Omental fat pad (tissue), 4 donors: Measurements from ENCODE around the gene ASIC4. TPM values are rescaled to one million over a fixed set of nuclear protein-coding genes. Genes with fewer than 3 reads are reported as not detected.

ENCODE experiments used
- ATAC-seq: fragments of 150-250 bp; one replicate; pipeline ENCODE4 v1.9.1; 2016; ENCODE audit warnings: mild to moderate bottlenecking, moderate library complexity; ENCODE audit not compliant: low FRiP score
- DNase-seq: peaks from one replicate; pipeline ENCODE4 v3.0.0-alpha.2; 2019; ENCODE audit warnings: low spot score
- total RNA-seq, 4 donors: library from RNA; depleted of rRNA; stranded (reverse); fragments of >200 nt; gene quantifications; one replicate each; pipeline ENCODE4 v1.1.0, GENCODE V29; 2016
- TF ChIP-seq, protein P1 (sequence below), 3 donors: fragments of 450-650 bp; IDR thresholded peaks; one replicate each; pipeline ENCODE4 v1.5.1; 2016 to 2017; ENCODE audit warnings: antibody characterized with exemption in 3 of 3, mild to moderate bottlenecking in 3 of 3, moderate library complexity in 2 of 3

ASIC4 gene
- total RNA-seq, 4 donors from 2014 or later, result 0.12 to 0.19 TPM; not detected in 2

- no peak for ATAC-seq
These were observed 10.5 kb downstream of the ASIC4 start for GRCh38 chr2:219524817-219525216.

DNA sequence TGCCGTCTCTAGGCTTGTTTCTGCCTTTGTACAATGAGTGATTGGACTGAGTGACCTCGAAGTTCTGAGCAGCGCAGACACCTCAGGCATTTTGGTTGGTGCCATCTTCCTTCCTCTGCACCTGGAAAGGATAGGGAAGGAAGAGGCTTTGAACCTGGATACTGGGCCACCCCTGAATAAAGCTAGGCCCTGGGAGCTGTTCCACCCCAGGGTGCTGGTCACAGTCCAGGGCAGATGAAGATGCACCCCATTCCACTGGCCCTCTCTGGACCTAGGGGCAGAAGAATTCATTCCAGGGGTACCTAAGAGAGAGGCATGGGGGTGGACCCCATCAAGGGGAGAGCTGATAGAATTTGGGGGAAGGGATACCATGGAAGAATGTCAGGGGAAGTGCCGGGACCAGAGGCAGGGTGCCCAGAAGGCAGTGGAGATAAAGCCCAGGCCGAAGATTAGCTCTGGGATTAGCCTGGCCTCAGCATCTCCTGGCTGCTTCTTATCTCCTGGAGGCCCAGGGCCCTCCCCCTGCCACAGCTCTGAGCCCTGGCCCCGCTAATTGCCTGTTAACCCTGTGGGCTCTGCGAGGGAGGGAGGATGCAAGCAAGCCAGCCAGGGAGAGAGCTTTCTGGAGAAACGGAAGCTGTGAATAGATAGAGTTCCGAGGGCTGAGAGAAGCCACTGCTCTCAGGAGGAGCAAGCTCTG lies 11.4 kb downstream of the ASIC4 start:
- no peak for ATAC-seq
- no peak for DNase-seq
- TF ChIP-seq, protein P1, sequence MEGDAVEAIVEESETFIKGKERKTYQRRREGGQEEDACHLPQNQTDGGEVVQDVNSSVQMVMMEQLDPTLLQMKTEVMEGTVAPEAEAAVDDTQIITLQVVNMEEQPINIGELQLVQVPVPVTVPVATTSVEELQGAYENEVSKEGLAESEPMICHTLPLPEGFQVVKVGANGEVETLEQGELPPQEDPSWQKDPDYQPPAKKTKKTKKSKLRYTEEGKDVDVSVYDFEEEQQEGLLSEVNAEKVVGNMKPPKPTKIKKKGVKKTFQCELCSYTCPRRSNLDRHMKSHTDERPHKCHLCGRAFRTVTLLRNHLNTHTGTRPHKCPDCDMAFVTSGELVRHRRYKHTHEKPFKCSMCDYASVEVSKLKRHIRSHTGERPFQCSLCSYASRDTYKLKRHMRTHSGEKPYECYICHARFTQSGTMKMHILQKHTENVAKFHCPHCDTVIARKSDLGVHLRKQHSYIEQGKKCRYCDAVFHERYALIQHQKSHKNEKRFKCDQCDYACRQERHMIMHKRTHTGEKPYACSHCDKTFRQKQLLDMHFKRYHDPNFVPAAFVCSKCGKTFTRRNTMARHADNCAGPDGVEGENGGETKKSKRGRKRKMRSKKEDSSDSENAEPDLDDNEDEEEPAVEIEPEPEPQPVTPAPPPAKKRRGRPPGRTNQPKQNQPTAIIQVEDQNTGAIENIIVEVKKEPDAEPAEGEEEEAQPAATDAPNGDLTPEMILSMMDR (IDR thresholded peaks at IDR 0.05), result no peak

More at GRCh38 chr2:219524817-219525216, 10.5 kb downstream of the ASIC4 start:
- DNase-seq, result no peak
- TF ChIP-seq, protein P1 (IDR thresholded peaks at IDR 0.05), result no peak

DNA sequence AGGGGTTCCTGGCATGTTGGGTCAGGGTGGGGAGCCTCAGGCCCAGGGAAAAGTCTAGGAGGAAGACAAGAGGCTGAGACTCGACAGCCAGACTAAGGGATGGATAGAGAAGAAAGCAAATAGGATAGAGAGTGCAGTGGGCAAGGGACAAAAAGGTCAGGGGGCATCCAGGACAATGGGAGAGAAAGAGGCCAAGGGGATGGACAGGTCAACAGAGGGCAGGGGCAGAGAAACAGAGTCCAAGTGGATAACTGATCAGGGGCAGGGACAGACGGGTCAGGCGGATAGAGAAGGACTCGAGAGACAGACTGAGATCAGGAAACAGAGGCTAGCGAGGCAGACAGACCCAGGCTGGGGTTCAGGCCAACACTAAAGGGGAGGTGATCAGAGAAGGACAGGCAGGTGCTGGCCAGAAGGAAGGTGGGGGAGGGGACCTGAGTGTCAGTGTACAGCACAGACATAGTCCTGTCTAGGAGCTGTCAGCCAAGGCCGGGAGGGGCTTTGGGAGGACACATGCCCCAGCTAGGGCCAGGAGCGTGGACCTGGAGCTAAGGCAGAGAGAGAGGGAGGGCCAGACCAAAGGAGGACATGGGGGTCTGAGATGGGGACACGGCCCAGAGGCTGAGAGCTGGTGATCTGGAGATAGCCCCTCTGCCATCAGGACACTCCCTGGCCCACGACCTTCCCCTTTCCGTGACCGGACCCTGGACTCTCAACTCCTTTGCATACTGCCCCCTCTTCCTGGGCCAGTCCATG lies 12.2 kb downstream of the ASIC4 start:
- DNase-seq (no peak), ATAC-seq (no peak)
- TF ChIP-seq, protein P1 (IDR thresholded peaks at IDR 0.05), result no peak

DNA sequence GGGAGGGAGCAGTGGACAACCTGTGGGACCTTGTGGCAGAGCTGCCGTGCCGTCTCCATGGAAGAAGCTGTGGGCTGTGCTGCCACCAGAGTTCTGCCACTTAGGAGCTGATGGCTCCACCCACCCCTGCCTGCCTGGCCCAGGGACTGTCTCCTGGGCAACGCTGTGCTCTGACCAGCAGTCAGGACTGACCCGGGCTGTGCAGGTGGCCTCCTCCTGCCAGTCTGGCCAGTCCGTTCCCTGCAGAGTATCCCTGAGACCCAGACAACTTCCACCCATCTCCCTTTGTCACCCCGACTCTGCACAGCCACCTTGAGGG lies 12.8 kb downstream of the ASIC4 start:
- DNase-seq, result no peak
- no peak for ATAC-seq
- TF ChIP-seq, protein P1 (IDR thresholded peaks at IDR 0.05), result no peak

GRCh38 chr2:219527472-219527871 lies 13.2 kb downstream of the ASIC4 start:
- ATAC-seq, result no peak
- DNase-seq, result no peak
- TF ChIP-seq, protein P1 (IDR thresholded peaks at IDR 0.05), result no peak

DNA sequence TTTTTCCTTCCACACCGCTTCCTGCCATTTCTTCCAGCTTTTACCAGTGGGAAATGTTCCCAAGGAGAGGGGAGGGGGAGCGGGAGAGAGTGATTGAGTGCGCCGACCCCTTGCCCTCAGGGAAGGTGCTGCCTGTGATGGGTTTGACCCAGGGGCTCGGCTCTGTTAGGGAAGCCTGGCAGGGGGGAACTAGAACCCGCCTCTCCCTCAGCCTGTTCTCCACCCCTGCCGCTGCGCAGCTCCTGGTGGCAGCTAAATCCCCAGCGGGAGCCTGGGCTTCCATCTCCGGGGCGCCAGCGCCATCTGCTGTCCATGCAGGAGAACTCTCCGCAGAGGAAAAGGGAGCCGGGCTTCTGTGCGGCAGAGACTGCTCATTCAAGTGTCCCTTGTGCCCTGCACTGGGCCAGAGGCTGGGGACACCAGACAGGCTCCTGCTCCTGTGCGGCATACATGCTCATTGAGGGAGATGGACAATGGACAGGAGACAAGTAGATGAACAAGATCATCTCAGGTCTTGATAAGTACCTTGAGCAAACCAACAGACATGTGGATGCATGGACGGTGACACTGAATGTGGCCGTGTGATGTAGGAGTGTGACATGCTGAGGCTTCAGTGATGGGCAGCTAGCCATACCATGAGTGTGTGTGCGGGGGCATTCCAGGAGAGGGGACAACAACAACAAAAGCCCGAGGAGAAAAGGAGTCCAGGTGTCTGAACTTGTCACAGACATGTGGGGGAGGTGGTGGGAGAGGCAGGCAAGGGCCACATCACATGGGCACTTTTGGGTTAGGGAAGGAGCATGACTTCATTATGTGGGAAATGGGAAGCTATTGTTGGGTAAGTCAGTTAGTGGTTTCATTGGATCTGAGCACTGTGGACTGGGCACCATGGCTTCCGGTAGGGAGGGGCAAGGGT lies 16.0 kb downstream of the ASIC4 start:
- peak; percentile 82 for ATAC-seq
- TF ChIP-seq, protein P1 (IDR thresholded peaks at IDR 0.05), result peak in 2 of 3 donors; percentile 94 to 98
- DNase-seq, result peak; percentile 49
